ENCODE results near the gene MAN2A1. TPM values are rescaled to one million over a fixed set of nuclear protein-coding genes. Genes with fewer than 3 reads are reported as not detected.

The MAN2A1 gene
- polyA plus RNA-seq, 1 donor from 2014 or later: 21.5 TPM

DNA sequence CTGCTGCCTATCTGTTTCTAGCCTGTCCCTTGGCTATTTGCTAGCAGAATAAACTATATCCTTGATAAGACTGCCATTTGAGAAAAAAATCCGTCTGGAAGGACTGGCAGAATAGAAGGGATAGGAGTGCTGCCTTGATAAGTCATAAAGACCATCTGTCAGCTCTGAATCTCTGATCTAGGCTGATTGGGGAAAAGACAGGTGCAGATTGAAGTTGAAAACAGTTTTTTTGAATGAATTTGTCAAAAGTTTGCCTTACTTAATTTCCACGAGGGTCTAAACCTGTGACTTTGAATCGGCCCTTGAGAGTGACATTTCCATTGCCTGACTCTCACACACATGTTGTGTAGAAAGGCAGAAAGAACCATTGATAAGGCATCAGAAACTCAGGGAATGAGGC is 218.6 kb downstream of the MAN2A1 start:
- H3K4me1 Mint-ChIP-seq: no peaks in the 10 kb centered on the region
- no peak overlapping the region for H3K27ac Mint-ChIP-seq
- peaks cover 3% of the 10 kb centered on the region for H3K36me3 Mint-ChIP-seq
- H3K9me3 Mint-ChIP-seq: no peaks in the 10 kb centered on the region
- peaks cover 2% of the 10 kb centered on the region for H3K27me3 Mint-ChIP-seq
- H3K4me3 Mint-ChIP-seq: no peak overlapping the region

DNA sequence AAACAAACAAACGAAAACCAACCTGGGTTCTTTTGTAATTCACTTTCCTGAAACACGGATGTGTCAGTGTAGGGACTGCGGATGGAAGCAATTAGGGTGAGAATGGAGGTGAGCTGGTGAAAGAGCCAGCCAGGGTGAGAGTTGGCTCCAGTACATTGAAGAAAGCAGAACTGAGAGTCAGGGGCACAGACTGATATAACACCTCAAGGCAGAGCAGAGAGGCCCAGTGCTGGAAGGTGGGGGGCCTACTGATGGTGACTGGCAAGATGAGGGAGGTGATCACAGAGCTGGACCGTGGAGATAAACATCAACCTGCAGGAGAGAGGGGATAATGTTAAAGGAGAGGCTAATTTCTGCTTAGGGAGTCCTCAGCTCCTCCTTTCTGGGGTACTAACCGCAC is 221.1 kb downstream of the MAN2A1 start:
- H3K9me3 Mint-ChIP-seq: no peaks in the 10 kb centered on the region
- no peak overlapping the region for H3K4me3 Mint-ChIP-seq
- H3K36me3 Mint-ChIP-seq: peaks cover 3% of the 10 kb centered on the region
- peaks cover 0 to 2% (median 0%) of the 10 kb centered on the region in 3 donors for H3K4me1 Mint-ChIP-seq
- H3K27ac Mint-ChIP-seq: no peak overlapping the region
- H3K27me3 Mint-ChIP-seq: no peaks in the 10 kb centered on the region

- Mint-ChIP-seq H3K9me3 (no peaks in the 10 kb centered on the region), H3K27ac (no peak overlapping the region), H3K36me3 (peaks cover 2% of the 10 kb centered on the region), H3K4me3 (no peak overlapping the region), H3K27me3 (no peaks in the 10 kb centered on the region), H3K4me1 (peaks cover 0 to 2% (median 0%) of the 10 kb centered on the region in 3 donors)
These were observed 222.0 kb downstream of the MAN2A1 start for GRCh38 chr5:109911731-109912130.

GRCh38 chr5:109914906-109915305 is 225.2 kb downstream of the MAN2A1 start:
- no peaks in the 10 kb centered on the region for H3K27me3 Mint-ChIP-seq
- no peak overlapping the region for H3K27ac Mint-ChIP-seq
- H3K4me1 Mint-ChIP-seq: peaks cover 0 to 2% (median 0%) of the 10 kb centered on the region in 3 donors
- H3K36me3 Mint-ChIP-seq: peaks cover 1% of the 10 kb centered on the region
- no peak overlapping the region for H3K4me3 Mint-ChIP-seq
- no peaks in the 10 kb centered on the region for H3K9me3 Mint-ChIP-seq

GRCh38 chr5:109916481-109917153 is 226.9 kb downstream of the MAN2A1 start:
- Mint-ChIP-seq H3K4me1 (peaks cover 0 to 2% (median 0%) of the 10 kb centered on the region in 3 donors), H3K36me3 (peaks cover 1% of the 10 kb centered on the region), H3K27me3 (no peaks in the 10 kb centered on the region), H3K9me3 (no peaks in the 10 kb centered on the region), H3K4me3 (no peak overlapping the region), H3K27ac (no peak overlapping the region)

Measured in IgD-negative memory B cell (primary cell).